HL-60 (cell line): Measurements from ENCODE around the gene RGS10.
"Not testable (repeated sequence)": the region's sequence is repeated elsewhere in the genome, so short reads cannot be mapped to it uniquely, and the experiment has no call there.

Experiments used
- DNase-seq, 2 experiments: peaks; one replicate each; pipeline ENCODE4 v3.0.0-alpha.2; 2010 to 2020; ENCODE audit warnings: low read depth in 1 of 2, low spot score in 1 of 2
- H3K27ac ChIP-seq: fragments of 250-450 bp; sonication (Bioruptor Pico); replicated peaks from 2 replicates; pipeline ENCODE4 v1.5.1; 2020; ENCODE audit warnings: mild to moderate bottlenecking, moderate library complexity
- H3K27me3 ChIP-seq: fragments of 250-450 bp; sonication (Bioruptor Pico); 2 replicates; pipeline ENCODE4 v1.5.1; 2021; ENCODE audit warnings: mild to moderate bottlenecking, moderate library complexity; ENCODE audit not compliant: insufficient read depth, poor library complexity, severe bottlenecking
- H3K4me3 ChIP-seq: replicated peaks from 2 replicates; pipeline ENCODE4 v1.5.1; 2011; ENCODE audit warnings: mild to moderate bottlenecking, control low read depth, low read length; ENCODE audit not compliant: insufficient read depth
- GABPA ChIP-seq: IDR thresholded peaks from 2 replicates; pipeline ENCODE4 v1.6.1; 2012; ENCODE audit warnings: low read depth
- POLR2AphosphoS5 ChIP-seq: IDR thresholded peaks from 2 replicates; pipeline ENCODE4 v1.6.1; 2012; ENCODE audit warnings: low read depth
- SPI1 ChIP-seq: IDR thresholded peaks from 2 replicates; pipeline ENCODE4 v1.6.1; 2012; ENCODE audit warnings: low read depth, mild to moderate bottlenecking, borderline replicate concordance
- TF ChIP-seq, protein P1 (sequence below): IDR thresholded peaks from 2 replicates; pipeline ENCODE4 v1.6.1; 2012; ENCODE audit warnings: low read depth; ENCODE audit not compliant: insufficient replicate concordance
- TF ChIP-seq, protein P2 (sequence below): IDR thresholded peaks from one replicate; pipeline ENCODE4 v1.5.1; 2011; ENCODE audit warnings: low read length, control low read depth, inconsistent platforms; ENCODE audit not compliant: insufficient read depth

RGS10 gene

DNA sequence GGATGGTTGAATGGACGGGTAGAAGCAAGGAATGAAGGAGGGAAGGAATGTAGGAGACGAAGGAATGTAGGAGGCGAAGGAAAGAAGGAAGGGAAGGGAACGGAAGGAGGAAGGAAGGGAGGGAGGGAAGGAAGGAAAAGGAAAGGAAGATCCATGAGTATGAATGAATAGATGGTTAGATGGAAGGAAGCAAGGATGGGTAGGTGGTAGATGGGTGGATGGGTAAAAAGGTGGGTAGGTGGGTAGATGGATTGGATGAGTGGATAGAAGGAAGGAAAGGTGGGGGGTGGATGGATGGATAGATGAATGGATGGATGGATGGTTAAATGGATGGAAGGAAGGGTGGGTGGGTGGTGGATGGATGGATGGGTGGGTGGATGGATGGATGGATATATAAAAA is 77.4 kb downstream of the RGS10 start:
- Histone ChIP-seq H3K27me3 (no peaks in the 10 kb centered on the region), H3K4me3 (no peak overlapping the region), H3K27ac (no peak overlapping the region)
- no peak for DNase-seq
- TF ChIP-seq SPI1 (no peak), POLR2AphosphoS5 (no peak), GABPA (no peak)
- TF ChIP-seq, protein P1, sequence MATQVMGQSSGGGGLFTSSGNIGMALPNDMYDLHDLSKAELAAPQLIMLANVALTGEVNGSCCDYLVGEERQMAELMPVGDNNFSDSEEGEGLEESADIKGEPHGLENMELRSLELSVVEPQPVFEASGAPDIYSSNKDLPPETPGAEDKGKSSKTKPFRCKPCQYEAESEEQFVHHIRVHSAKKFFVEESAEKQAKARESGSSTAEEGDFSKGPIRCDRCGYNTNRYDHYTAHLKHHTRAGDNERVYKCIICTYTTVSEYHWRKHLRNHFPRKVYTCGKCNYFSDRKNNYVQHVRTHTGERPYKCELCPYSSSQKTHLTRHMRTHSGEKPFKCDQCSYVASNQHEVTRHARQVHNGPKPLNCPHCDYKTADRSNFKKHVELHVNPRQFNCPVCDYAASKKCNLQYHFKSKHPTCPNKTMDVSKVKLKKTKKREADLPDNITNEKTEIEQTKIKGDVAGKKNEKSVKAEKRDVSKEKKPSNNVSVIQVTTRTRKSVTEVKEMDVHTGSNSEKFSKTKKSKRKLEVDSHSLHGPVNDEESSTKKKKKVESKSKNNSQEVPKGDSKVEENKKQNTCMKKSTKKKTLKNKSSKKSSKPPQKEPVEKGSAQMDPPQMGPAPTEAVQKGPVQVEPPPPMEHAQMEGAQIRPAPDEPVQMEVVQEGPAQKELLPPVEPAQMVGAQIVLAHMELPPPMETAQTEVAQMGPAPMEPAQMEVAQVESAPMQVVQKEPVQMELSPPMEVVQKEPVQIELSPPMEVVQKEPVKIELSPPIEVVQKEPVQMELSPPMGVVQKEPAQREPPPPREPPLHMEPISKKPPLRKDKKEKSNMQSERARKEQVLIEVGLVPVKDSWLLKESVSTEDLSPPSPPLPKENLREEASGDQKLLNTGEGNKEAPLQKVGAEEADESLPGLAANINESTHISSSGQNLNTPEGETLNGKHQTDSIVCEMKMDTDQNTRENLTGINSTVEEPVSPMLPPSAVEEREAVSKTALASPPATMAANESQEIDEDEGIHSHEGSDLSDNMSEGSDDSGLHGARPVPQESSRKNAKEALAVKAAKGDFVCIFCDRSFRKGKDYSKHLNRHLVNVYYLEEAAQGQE = no peak
- TF ChIP-seq, protein P2, sequence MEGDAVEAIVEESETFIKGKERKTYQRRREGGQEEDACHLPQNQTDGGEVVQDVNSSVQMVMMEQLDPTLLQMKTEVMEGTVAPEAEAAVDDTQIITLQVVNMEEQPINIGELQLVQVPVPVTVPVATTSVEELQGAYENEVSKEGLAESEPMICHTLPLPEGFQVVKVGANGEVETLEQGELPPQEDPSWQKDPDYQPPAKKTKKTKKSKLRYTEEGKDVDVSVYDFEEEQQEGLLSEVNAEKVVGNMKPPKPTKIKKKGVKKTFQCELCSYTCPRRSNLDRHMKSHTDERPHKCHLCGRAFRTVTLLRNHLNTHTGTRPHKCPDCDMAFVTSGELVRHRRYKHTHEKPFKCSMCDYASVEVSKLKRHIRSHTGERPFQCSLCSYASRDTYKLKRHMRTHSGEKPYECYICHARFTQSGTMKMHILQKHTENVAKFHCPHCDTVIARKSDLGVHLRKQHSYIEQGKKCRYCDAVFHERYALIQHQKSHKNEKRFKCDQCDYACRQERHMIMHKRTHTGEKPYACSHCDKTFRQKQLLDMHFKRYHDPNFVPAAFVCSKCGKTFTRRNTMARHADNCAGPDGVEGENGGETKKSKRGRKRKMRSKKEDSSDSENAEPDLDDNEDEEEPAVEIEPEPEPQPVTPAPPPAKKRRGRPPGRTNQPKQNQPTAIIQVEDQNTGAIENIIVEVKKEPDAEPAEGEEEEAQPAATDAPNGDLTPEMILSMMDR = no peak

DNA sequence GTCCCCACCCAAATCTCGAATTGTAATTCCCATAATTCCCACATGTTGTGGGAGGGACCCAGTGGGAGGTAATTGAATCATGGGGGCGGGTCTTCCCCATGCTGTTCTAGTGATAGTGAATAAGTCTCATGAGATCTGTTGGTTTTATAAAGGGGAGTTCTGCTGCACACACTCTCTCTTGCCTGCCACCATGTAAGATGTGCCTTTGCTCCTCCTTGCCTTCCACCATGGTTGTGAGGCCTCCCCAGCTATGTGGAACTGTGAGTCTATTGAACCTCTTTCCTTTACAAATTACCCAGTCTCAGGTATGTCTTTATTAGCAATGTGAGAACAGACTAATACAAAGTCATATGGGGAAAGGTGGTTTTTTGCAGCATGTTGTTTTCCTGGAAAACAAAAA is 79.3 kb downstream of the RGS10 start:
- H3K27me3 ChIP-seq, H3K27ac ChIP-seq, H3K4me3 ChIP-seq, DNase-seq: not testable (repeated sequence)

DNA sequence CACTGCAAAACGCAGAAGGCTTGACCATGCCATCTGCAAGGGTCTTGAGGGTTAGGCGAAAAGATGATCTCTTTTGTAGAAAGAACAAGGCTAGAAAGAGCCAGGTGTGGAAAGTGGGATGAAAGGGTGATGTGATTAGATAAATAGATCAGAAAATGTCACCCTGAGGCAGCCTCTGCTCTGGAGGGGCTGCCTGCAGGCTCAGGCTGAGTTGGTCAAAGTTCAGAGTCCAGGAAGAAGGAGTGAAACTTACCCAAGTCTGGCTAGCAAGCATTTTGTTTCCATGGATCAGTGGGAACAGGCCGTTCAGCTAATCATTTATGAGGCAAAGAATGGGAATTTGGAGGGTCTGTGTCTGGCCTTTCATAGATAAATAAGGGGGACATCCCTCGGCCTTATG is 79.7 kb downstream of the RGS10 start:
- Histone ChIP-seq H3K27me3 (no peaks in the 10 kb centered on the region), H3K27ac (no peak overlapping the region), H3K4me3 (no peak overlapping the region)
- TF ChIP-seq SPI1 = no peak
- no peak for TF ChIP-seq GABPA
- TF ChIP-seq POLR2AphosphoS5 = no peak
- TF ChIP-seq, protein P1 = no peak
- TF ChIP-seq, protein P2 = no peak
- DNase-seq = no peak

DNA sequence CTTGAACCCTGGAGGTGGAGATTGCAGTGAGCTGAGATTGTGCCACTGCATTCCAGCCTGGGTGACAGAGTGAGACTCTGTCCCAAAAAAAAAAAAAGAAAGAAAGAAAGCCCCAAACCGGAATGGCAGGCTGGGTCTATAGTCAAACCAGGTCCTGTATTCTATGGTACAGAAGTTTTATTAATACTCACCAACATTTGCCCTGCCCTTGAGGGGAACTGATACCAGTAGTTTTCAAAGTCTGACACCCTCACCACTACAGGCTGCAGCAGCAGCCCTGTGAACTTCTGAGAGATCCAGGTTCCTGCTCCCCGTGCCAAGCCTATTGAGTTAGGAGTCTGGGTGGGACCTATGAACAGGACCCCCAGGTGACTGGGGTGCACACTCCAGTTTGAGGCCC is 80.6 kb downstream of the RGS10 start:
- TF ChIP-seq, protein P1 = no peak
- TF ChIP-seq GABPA (no peak), SPI1 (no peak), POLR2AphosphoS5 (no peak)
- TF ChIP-seq, protein P2 = no peak
- Histone ChIP-seq H3K4me3 (no peak overlapping the region), H3K27ac (no peak overlapping the region), H3K27me3 (no peaks in the 10 kb centered on the region)
- DNase-seq = no peak
